Hepatocyte (in vitro differentiated cells): ENCODE measurements around the gene NEURL2. TPM values are rescaled to one million over a fixed set of nuclear protein-coding genes. Genes with fewer than 3 reads are reported as not detected.
A peak's percentile ranks its signal among the peaks of the same experiment; 100 is the strongest.

Experiments
- DNase-seq: peaks from one replicate; pipeline ENCODE4 v3.0.0-alpha.2; 2016; ENCODE audit warnings: low spot score
- H2AFZ ChIP-seq: fragments of 200-600 bp; sonication (generic); 2 replicates; pipeline ENCODE4 v1.6.0; 2016; ENCODE audit warnings: antibody characterized with exemption, mild to moderate bottlenecking
- H3K27ac ChIP-seq: fragments of 200-600 bp; sonication (generic); 2 replicates; pipeline ENCODE4 v1.5.1; 2016; ENCODE audit warnings: mild to moderate bottlenecking
- H3K27me3 ChIP-seq: fragments of 200-600 bp; sonication (generic); 2 replicates; pipeline ENCODE4 v1.6.1; 2016
- H3K36me3 ChIP-seq: fragments of 200-600 bp; sonication (generic); replicated peaks from 2 replicates; pipeline ENCODE4 v1.5.1; 2016; ENCODE audit warnings: low read depth; ENCODE audit not compliant: insufficient read depth
- H3K4me1 ChIP-seq: fragments of 200-600 bp; sonication (generic); 2 replicates; pipeline ENCODE4 v1.5.1; 2016; ENCODE audit warnings: mild to moderate bottlenecking, moderate library complexity; ENCODE audit not compliant: insufficient read depth
- H3K4me2 ChIP-seq: fragments of 200-600 bp; sonication (generic); 2 replicates; pipeline ENCODE4 v1.6.0; 2016
- H3K4me3 ChIP-seq: fragments of 200-600 bp; sonication (generic); 2 replicates; pipeline ENCODE4 v1.5.1; 2016; ENCODE audit warnings: mild to moderate bottlenecking
- H3K79me2 ChIP-seq: fragments of 200-600 bp; sonication (generic); 2 replicates; pipeline ENCODE4 v1.6.0; 2017; ENCODE audit warnings: mild to moderate bottlenecking
- H3K9me2 ChIP-seq: fragments of 200-600 bp; sonication (generic); replicated peaks from 2 replicates; pipeline ENCODE4 v1.6.0; 2017; ENCODE audit warnings: mild to moderate bottlenecking; ENCODE audit not compliant: insufficient read depth
- H3K9me3 ChIP-seq: fragments of 200-600 bp; sonication (generic); 2 replicates; pipeline ENCODE4 v1.5.1; 2016; ENCODE audit warnings: low read depth, mild to moderate bottlenecking
- H4K20me1 ChIP-seq: fragments of 200-600 bp; sonication (generic); 2 replicates; pipeline ENCODE4 v1.6.0; 2016; ENCODE audit warnings: mild to moderate bottlenecking; ENCODE audit not compliant: insufficient read depth, poor library complexity, severe bottlenecking
- EZH2 ChIP-seq: fragments of 200-600 bp; sonication (generic); IDR thresholded peaks from 2 replicates; pipeline ENCODE4 v1.6.1; 2016; ENCODE audit warnings: antibody characterized with exemption, mild to moderate bottlenecking, borderline replicate concordance
- EZH2phosphoT487 ChIP-seq: fragments of 200-600 bp; sonication (generic); IDR thresholded peaks from one replicate; pipeline ENCODE4 v1.6.1; 2018; ENCODE audit warnings: antibody characterized with exemption, mild to moderate bottlenecking, low read depth, moderate library complexity; ENCODE audit not compliant: unreplicated experiment, severe bottlenecking
- WGBS: methylation state at CpG from one replicate; pipeline ENCODE4 v1.1.6; 2016; ENCODE audit warnings: low lambda C conversion rate; ENCODE audit errors: missing lambda C conversion rate; 5-methylcytosine and 5-hydroxymethylcytosine counted together
- polyA plus RNA-seq: library from polyadenylated mRNA; unstranded; fragments of >200 nt; fragmentation: Nextera tagmentation; extraction: Ambion mirVana; gene quantifications from 2 replicates; pipeline ENCODE4 v1.2.1, GENCODE V29; 2016
- total RNA-seq: library from RNA; depleted of rRNA; stranded (reverse); fragments of >200 nt; gene quantifications from 2 replicates; pipeline ENCODE4 v1.2.3, GENCODE V29; 2014
- TF ChIP-seq, protein P1 (sequence below): fragments of 200-600 bp; sonication (generic); IDR thresholded peaks from 2 replicates; pipeline ENCODE4 v1.5.1; 2016; ENCODE audit warnings: antibody characterized with exemption, mild to moderate bottlenecking; ENCODE audit not compliant: poor library complexity

The NEURL2 gene
- total and polyA plus RNA-seq, 2 experiments from 2014 or later, result 11.7 to 12.8 TPM

DNA sequence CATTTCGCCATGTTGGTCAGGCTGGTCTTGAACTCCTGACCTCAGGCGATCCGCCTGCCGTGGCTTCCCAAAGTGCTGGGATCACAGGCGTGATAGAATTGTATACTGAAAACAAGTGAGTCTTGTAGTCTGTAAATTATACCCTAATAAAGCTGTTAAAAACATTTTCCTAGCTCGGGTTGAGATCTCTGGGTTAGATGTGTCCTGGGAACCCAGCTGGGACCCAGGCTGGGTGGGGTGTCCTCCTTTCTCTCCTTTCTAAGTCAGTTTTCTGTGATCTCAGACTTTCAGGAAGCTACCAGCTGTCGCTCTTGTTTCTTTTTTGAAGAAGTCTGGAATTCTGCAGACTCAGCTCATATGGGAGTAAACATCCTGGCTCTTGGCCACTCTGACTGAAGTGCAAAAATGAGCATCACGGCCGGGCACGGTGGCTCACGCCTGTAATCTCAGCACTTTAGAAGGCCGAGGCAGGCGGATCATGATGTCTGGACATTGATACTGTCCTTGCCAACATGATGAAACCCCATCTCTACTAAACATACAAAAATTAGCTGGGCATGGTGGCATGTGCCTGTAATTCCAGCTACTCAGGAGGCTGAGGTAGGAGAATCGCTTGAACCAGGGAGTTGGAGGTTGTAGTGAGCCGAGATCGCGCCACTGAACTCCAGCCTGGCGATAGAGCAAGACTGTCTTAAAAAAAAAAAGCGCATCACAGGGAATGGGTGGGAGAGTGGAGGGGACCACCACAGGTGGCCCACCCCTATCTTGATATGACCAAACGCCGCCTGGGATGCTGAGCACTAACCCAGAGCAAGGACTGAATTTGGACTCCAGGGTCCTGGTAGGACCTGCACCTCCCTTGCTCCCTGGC is 33.6 kb upstream of the NEURL2 start:
- 64% methylated on average over 21 of the region's 21 CpGs for WGBS
- no peaks in the 10 kb centered on the region for H3K9me2 ChIP-seq
- H3K36me3 ChIP-seq, result no peaks in the 10 kb centered on the region
- peak overlapping the region; percentile 1 for H2AFZ ChIP-seq
- H3K4me2 ChIP-seq, result peak overlapping the region; percentile 47
- H3K9me3 ChIP-seq, result no peaks in the 10 kb centered on the region
- H4K20me1 ChIP-seq, result no peaks in the 10 kb centered on the region
- no peak overlapping the region for H3K4me3 ChIP-seq
- peak; percentile 76 for DNase-seq
- H3K79me2 ChIP-seq, result no peaks in the 10 kb centered on the region
- TF ChIP-seq, protein P1, sequence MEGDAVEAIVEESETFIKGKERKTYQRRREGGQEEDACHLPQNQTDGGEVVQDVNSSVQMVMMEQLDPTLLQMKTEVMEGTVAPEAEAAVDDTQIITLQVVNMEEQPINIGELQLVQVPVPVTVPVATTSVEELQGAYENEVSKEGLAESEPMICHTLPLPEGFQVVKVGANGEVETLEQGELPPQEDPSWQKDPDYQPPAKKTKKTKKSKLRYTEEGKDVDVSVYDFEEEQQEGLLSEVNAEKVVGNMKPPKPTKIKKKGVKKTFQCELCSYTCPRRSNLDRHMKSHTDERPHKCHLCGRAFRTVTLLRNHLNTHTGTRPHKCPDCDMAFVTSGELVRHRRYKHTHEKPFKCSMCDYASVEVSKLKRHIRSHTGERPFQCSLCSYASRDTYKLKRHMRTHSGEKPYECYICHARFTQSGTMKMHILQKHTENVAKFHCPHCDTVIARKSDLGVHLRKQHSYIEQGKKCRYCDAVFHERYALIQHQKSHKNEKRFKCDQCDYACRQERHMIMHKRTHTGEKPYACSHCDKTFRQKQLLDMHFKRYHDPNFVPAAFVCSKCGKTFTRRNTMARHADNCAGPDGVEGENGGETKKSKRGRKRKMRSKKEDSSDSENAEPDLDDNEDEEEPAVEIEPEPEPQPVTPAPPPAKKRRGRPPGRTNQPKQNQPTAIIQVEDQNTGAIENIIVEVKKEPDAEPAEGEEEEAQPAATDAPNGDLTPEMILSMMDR, result no peak
- TF ChIP-seq EZH2phosphoT487 (no peak), EZH2 (no peak)
- H3K27ac ChIP-seq, result peak overlapping the region; percentile 85
- H3K27me3 ChIP-seq, result no peaks in the 10 kb centered on the region
- peaks cover 27% of the 10 kb centered on the region for H3K4me1 ChIP-seq

DNA sequence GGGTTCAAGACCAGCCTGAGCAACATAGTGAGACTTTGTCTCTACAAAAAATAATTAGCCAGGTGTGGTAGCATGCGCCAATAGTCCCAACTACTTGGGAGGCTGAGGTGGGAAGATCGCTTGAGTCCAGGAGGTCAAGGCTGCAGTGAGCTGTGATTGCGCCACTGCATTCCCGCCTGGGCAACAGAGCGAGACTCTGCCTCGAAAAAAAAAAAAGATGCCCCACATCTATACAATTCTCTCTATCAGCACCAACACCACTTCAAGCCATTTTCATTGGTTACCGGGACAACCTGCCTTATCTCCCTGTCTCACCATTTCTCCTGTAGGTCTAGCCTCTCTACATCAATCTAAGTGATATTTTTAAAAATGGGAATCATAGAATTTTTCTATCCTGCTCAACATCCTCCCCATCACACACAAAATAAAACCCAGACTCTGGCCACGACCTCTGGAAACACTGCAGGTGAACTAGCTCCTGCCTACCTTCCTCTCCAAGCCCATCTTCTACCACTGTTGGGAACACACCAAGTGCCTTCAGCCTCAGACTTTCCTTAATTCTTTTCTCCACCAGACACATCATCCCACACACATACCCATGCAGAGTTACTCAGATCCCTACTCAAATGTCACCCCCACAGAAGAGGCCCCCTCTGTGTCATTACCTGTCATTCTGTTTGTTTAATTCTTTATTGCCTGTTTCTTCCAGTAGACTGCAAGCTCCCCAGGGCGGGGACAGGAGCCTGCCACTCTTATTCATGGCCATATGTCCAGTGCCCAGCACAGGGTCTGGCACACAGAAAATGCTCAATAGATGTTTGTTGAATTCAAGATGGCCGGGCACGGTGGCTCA is 30.6 kb upstream of the NEURL2 start:
- no peak for TF ChIP-seq EZH2phosphoT487
- TF ChIP-seq EZH2, result no peak
- TF ChIP-seq, protein P1, result no peak
- 86% methylated on average over 11 of the region's 11 CpGs for WGBS
- Histone ChIP-seq H3K4me3 (no peak overlapping the region), H3K27ac (peak overlapping the region; percentile 58), H3K4me1 (peaks cover 22% of the 10 kb centered on the region), H3K36me3 (no peaks in the 10 kb centered on the region), H3K9me2 (no peaks in the 10 kb centered on the region), H2AFZ (no peak overlapping the region), H3K27me3 (no peaks in the 10 kb centered on the region), H3K79me2 (no peaks in the 10 kb centered on the region), H3K4me2 (no peak overlapping the region), H3K9me3 (no peaks in the 10 kb centered on the region), H4K20me1 (no peaks in the 10 kb centered on the region)
- no peak for DNase-seq

DNA sequence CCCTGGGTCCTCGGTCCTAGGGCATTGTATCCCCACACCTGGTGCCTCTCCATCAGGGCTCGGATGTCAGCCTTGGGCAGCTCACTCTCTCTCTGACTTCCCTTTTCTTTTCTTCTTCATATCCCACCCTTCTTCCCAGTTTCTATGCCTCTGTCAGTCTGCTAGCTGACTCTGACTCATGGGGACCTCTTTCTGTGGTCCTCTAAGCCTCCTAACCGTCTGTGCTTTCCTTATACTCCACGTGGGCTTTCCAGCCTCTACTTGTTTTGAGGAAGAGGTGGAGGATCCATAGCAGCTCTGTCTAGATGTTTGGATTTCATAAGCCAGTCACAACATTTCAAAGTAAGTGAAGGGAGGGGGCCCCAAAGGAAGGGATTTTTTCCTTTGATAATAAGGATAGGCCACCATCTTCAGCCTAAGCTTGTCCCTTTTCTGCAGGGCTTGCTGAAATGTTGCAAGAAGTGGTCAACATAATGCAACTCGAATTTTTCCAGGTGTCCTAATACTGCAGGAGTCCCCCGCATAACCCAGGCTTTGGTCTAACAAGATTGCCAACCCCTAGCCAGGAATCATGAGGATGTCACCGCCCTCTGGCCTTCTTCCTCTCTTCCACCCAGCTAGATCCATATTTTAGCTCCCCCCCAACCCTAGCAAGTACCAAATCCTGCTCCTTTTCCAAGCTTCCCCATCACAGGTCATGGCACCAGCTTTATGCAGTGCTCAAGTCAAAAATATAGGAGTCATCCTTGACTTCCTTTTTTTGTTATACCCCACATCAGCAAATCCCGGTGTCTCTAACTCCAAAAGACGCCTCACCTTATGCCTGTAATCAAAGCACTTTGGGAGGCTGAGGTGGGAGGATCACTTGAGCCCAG is 29.7 kb upstream of the NEURL2 start:
- H3K4me3 ChIP-seq, result no peak overlapping the region
- H3K9me2 ChIP-seq, result no peaks in the 10 kb centered on the region
- 78% methylated on average over 9 of the region's 9 CpGs for WGBS
- H3K36me3 ChIP-seq, result no peaks in the 10 kb centered on the region
- H3K79me2 ChIP-seq, result no peaks in the 10 kb centered on the region
- DNase-seq, result no peak
- H3K4me1 ChIP-seq, result peaks cover 22% of the 10 kb centered on the region
- H3K4me2 ChIP-seq, result peak overlapping the region; percentile 37
- no peaks in the 10 kb centered on the region for H4K20me1 ChIP-seq
- H3K9me3 ChIP-seq, result no peaks in the 10 kb centered on the region
- TF ChIP-seq, protein P1, result no peak
- TF ChIP-seq EZH2, result no peak
- no peak for TF ChIP-seq EZH2phosphoT487
- no peaks in the 10 kb centered on the region for H3K27me3 ChIP-seq
- H3K27ac ChIP-seq, result peak overlapping the region; percentile 88
- H2AFZ ChIP-seq, result no peak overlapping the region
